Mesendoderm (in vitro differentiated cells): ENCODE results near the gene FUBP3.

Experiments used
- DNase-seq: peaks from one replicate; pipeline ENCODE4 v3.0.0; 2013
- H2AK5ac ChIP-seq: 2 replicates; pipeline ENCODE4 v1.6.1; 2013; ENCODE audit warnings: low read length, inconsistent platforms
- H2BK120ac ChIP-seq: 2 replicates; pipeline ENCODE4 v1.6.1; 2013; ENCODE audit warnings: low read depth, mild to moderate bottlenecking, low read length, moderate library complexity, mixed read lengths
- H2BK15ac ChIP-seq: replicated peaks from 2 replicates; pipeline ENCODE4 v1.6.1; 2013; ENCODE audit warnings: low read depth, mild to moderate bottlenecking, moderate library complexity
- H2BK5ac ChIP-seq: 2 replicates; pipeline ENCODE4 v1.6.1; 2013; ENCODE audit warnings: low read length, inconsistent platforms
- H3K18ac ChIP-seq: 2 replicates; pipeline ENCODE4 v1.6.1; 2013; ENCODE audit warnings: mild to moderate bottlenecking, low read length, mixed read lengths
- H3K23ac ChIP-seq: one replicate; pipeline ENCODE4 v1.6.1; 2013; ENCODE audit warnings: low read length
- H3K27ac ChIP-seq: 2 replicates; pipeline ENCODE4 v1.5.1; 2013; ENCODE audit warnings: low read depth, mild to moderate bottlenecking, inconsistent platforms, low read length, moderate library complexity
- H3K27me3 ChIP-seq: 2 replicates; pipeline ENCODE4 v1.6.1; 2013; ENCODE audit warnings: low read length, control low read depth, mild to moderate bottlenecking, inconsistent platforms; ENCODE audit not compliant: insufficient read depth, poor library complexity
- H3K36me3 ChIP-seq: 2 replicates; pipeline ENCODE4 v1.6.1; 2013; ENCODE audit warnings: low read length, inconsistent platforms; ENCODE audit not compliant: control insufficient read depth, insufficient read depth
- H3K4ac ChIP-seq: one replicate; pipeline ENCODE4 v1.6.1; 2013; ENCODE audit warnings: low read depth, mild to moderate bottlenecking, low read length, moderate library complexity
- H3K4me1 ChIP-seq: 2 replicates; pipeline ENCODE4 v1.6.1; 2013; ENCODE audit warnings: low read depth, low read length, inconsistent platforms; ENCODE audit not compliant: control insufficient read depth
- H3K4me2 ChIP-seq: 2 replicates; pipeline ENCODE4 v1.6.1; 2013; ENCODE audit warnings: low read length
- H3K4me3 ChIP-seq: 2 replicates; pipeline ENCODE4 v1.5.1; 2013; ENCODE audit warnings: mild to moderate bottlenecking, low read length
- H3K56ac ChIP-seq: one replicate; pipeline ENCODE4 v1.6.1; 2013; ENCODE audit warnings: low read length
- H3K79me1 ChIP-seq: 2 replicates; pipeline ENCODE4 v1.6.1; 2013; ENCODE audit warnings: low read length, inconsistent platforms
- H3K79me2 ChIP-seq: 2 replicates; pipeline ENCODE4 v1.6.1; 2013; ENCODE audit warnings: mild to moderate bottlenecking, low read length; ENCODE audit not compliant: control insufficient read depth, insufficient read depth
- H3K9ac ChIP-seq: 2 replicates; pipeline ENCODE4 v1.6.1; 2013; ENCODE audit warnings: low read length, inconsistent platforms
- H4K5ac ChIP-seq: one replicate; pipeline ENCODE4 v1.6.1; 2013; ENCODE audit warnings: low read length
- H4K8ac ChIP-seq: one replicate; pipeline ENCODE4 v1.6.1; 2013; ENCODE audit warnings: low read depth, mild to moderate bottlenecking, control low read depth, low read length, moderate library complexity
- WGBS: extraction: QIAGEN DNeasy Blood & Tissue Kit; methylation state at CpG from one replicate; pipeline ENCODE4 v1.1.7; 2013; ENCODE audit warnings: low lambda C conversion rate, missing lambda C conversion rate; ENCODE audit not compliant: insufficient coverage; ENCODE audit errors: extremely low coverage; 5-methylcytosine and 5-hydroxymethylcytosine counted together

The FUBP3 gene

DNA sequence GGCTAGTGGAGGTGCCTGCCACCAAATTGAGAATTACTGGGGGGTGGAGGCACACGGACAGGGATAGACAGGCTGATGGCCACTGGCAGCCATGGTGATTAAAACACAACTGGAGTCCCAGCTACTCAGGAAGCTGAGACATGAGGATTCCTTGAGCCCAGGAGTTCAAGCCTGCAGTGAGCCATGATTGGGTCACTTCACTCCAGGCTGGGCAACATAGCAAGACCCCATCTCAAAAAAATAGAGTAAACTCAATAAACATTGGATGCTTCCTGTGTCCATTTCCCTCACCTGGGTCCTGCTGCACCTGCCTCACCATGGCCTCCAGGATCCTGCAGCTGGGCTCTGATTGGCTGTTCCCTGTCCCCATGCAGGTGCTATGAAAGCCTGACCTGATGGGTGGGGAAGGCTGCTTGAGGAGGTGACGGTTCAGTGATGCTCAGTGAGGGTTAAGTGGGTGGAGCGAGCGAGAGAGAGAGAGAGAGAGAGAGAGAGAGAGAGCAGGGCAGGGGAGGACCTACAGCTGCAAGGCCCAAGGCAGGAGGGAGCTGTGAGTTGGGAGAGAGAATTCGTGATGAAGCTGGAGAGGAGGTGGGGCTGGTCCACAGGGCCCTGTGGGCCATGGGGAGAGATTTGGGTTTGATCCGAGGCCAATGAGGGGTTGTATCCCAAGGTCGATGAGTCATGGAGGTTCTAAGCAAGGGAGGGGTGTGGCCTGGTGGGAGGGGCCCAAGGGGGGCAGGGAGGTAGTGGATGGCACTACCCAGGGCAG is 36.7 kb upstream of the FUBP3 start:
- no peak overlapping the region for H3K9ac ChIP-seq
- no peak overlapping the region for H2BK120ac ChIP-seq
- no peak overlapping the region for H4K8ac ChIP-seq
- no peak overlapping the region for H3K4ac ChIP-seq
- H3K79me2 ChIP-seq = no peaks in the 10 kb centered on the region
- H2AK5ac ChIP-seq = no peak overlapping the region
- no peak overlapping the region for H4K5ac ChIP-seq
- no peak overlapping the region for H3K18ac ChIP-seq
- no peak for DNase-seq
- no peak overlapping the region for H3K4me3 ChIP-seq
- H3K36me3 ChIP-seq = no peaks in the 10 kb centered on the region
- no peaks in the 10 kb centered on the region for H3K27me3 ChIP-seq
- H3K56ac ChIP-seq = no peak overlapping the region
- WGBS = no CpG with 5 or more reads among the region's 7 CpGs
- no peak overlapping the region for H2BK15ac ChIP-seq
- no peaks in the 10 kb centered on the region for H3K4me1 ChIP-seq
- no peak overlapping the region for H2BK5ac ChIP-seq
- H3K23ac ChIP-seq = no peak overlapping the region
- no peak overlapping the region for H3K4me2 ChIP-seq
- H3K79me1 ChIP-seq = no peaks in the 10 kb centered on the region
- H3K27ac ChIP-seq = no peak overlapping the region

DNA sequence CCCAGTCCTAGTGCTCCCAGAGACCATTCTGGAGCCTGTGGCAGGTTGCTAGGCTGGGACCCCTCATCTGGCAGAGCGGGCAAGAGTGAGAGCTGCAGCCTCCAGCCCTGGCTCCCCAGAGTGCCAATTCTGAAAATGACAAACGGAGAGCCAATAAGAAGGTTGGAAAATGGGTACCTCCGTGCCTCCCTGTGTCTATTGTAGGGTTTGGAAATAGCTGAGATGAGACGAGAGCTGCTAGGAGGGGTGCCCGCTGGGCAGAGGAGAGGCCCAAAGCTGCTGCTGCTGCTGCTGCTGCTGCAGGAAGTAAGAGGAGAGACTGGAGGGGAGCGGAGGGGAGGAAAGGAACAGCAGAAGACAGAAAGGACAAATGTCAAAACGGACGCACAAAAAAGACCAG is 36.0 kb upstream of the FUBP3 start:
- Histone ChIP-seq H3K4ac (no peak overlapping the region), H3K18ac (no peak overlapping the region), H2BK120ac (no peak overlapping the region), H3K79me2 (no peaks in the 10 kb centered on the region), H2BK15ac (no peak overlapping the region), H3K56ac (no peak overlapping the region), H3K36me3 (no peaks in the 10 kb centered on the region), H2BK5ac (no peak overlapping the region), H4K8ac (no peak overlapping the region), H3K27me3 (no peaks in the 10 kb centered on the region), H3K4me1 (no peaks in the 10 kb centered on the region), H3K4me2 (no peak overlapping the region), H3K9ac (no peak overlapping the region), H3K4me3 (no peak overlapping the region), H3K27ac (no peak overlapping the region), H2AK5ac (no peak overlapping the region), H3K79me1 (no peaks in the 10 kb centered on the region), H4K5ac (no peak overlapping the region), H3K23ac (no peak overlapping the region)
- no CpG with 5 or more reads among the region's 8 CpGs for WGBS
- no peak for DNase-seq

GRCh38 chr9:130543859-130544258 is 35.5 kb upstream of the FUBP3 start:
- Histone ChIP-seq H4K5ac (no peak overlapping the region), H3K4me2 (no peak overlapping the region), H3K4me1 (no peaks in the 10 kb centered on the region), H3K56ac (no peak overlapping the region), H2BK120ac (no peak overlapping the region), H3K9ac (no peak overlapping the region), H3K4ac (no peak overlapping the region), H3K36me3 (no peaks in the 10 kb centered on the region), H3K79me2 (no peaks in the 10 kb centered on the region), H3K79me1 (no peaks in the 10 kb centered on the region), H2AK5ac (no peak overlapping the region), H4K8ac (no peak overlapping the region), H3K18ac (no peak overlapping the region), H3K27me3 (no peaks in the 10 kb centered on the region), H3K23ac (no peak overlapping the region), H2BK15ac (no peak overlapping the region), H3K27ac (no peak overlapping the region), H2BK5ac (no peak overlapping the region), H3K4me3 (no peak overlapping the region)
- no peak for DNase-seq
- WGBS = no CpG with 5 or more reads among the region's 6 CpGs

DNA sequence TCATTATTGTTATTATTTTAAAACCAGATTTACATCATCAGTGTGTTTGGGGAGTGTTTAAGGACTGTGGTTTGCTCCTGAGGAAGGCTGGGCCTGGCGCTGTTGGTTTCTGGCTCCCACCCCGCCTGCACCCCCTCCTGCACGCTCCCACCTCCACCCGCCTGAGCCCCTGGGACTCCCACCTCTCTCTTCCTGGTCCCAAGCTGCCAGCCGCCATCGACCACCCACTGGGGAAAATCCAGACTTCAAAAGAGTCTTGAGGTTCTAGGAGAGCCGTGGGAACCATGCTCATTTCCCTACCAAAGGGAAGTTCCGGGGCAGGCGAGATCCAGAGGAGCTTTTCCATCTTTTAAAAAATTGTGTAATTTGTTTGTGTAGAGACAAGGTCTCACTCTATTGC is 35.0 kb upstream of the FUBP3 start:
- H2BK5ac ChIP-seq = no peak overlapping the region
- H3K4ac ChIP-seq = no peak overlapping the region
- H3K4me2 ChIP-seq = no peak overlapping the region
- no peak overlapping the region for H4K5ac ChIP-seq
- H2BK15ac ChIP-seq = no peak overlapping the region
- H2AK5ac ChIP-seq = no peak overlapping the region
- H3K79me2 ChIP-seq = no peaks in the 10 kb centered on the region
- H3K27me3 ChIP-seq = no peaks in the 10 kb centered on the region
- no peak overlapping the region for H2BK120ac ChIP-seq
- no peak overlapping the region for H3K23ac ChIP-seq
- H3K18ac ChIP-seq = no peak overlapping the region
- H3K56ac ChIP-seq = no peak overlapping the region
- no CpG with 5 or more reads among the region's 9 CpGs for WGBS
- no peaks in the 10 kb centered on the region for H3K36me3 ChIP-seq
- no peak overlapping the region for H3K9ac ChIP-seq
- no peak overlapping the region for H3K4me3 ChIP-seq
- H4K8ac ChIP-seq = no peak overlapping the region
- no peak overlapping the region for H3K27ac ChIP-seq
- DNase-seq = no peak
- H3K4me1 ChIP-seq = no peaks in the 10 kb centered on the region
- H3K79me1 ChIP-seq = no peaks in the 10 kb centered on the region

- WGBS = no CpG with 5 or more reads among the region's 6 CpGs
Measured at GRCh38 chr9:130548103-130548502, 31.3 kb upstream of the FUBP3 start.

More at GRCh38 chr9:130548103-130548502, 31.3 kb upstream of the FUBP3 start:
- H2AK5ac ChIP-seq = no peak overlapping the region
- no peak overlapping the region for H4K5ac ChIP-seq
- H3K4me2 ChIP-seq = no peak overlapping the region
- H3K56ac ChIP-seq = no peak overlapping the region
- no peak overlapping the region for H2BK15ac ChIP-seq
- no peaks in the 10 kb centered on the region for H3K36me3 ChIP-seq
- no peak overlapping the region for H3K4me3 ChIP-seq
- no peak for DNase-seq
- no peak overlapping the region for H2BK120ac ChIP-seq
- no peaks in the 10 kb centered on the region for H3K79me1 ChIP-seq
- no peak overlapping the region for H3K18ac ChIP-seq
- no peaks in the 10 kb centered on the region for H3K27me3 ChIP-seq
- no peak overlapping the region for H4K8ac ChIP-seq
- H3K4ac ChIP-seq = no peak overlapping the region
- H3K27ac ChIP-seq = no peak overlapping the region
- H3K79me2 ChIP-seq = no peaks in the 10 kb centered on the region
- no peak overlapping the region for H3K9ac ChIP-seq
- H2BK5ac ChIP-seq = no peak overlapping the region
- no peaks in the 10 kb centered on the region for H3K4me1 ChIP-seq
- no peak overlapping the region for H3K23ac ChIP-seq
